Peyer's patch (tissue), 4 donors: ENCODE measurements around the gene GINS2.

Experiments used
- CTCF ChIP-seq, 6 experiments: fragments of 450-650 bp in 4 of 6; fragments of 200-600 bp in 2 of 6; sonication (generic) in 1 of 6; IDR thresholded peaks; one replicate each; pipeline ENCODE4 v1.5.1; 2017 to 2019; ENCODE audit warnings: antibody characterized with exemption in 6 of 6, mild to moderate bottlenecking in 3 of 6, moderate library complexity in 1 of 6
- POLR2A ChIP-seq, 2 donors: fragments of 450-650 bp; IDR thresholded peaks; one replicate each; pipeline ENCODE4 v1.5.1; 2017; ENCODE audit warnings: antibody characterized with exemption in 2 of 2, mild to moderate bottlenecking in 2 of 2, moderate library complexity in 2 of 2

GRCh38 chr16:85708338-85708737, 19.6 kb upstream of the GINS2 start:
- no peak for TF ChIP-seq CTCF (IDR thresholded peaks at IDR 0.05)
- no peak for TF ChIP-seq POLR2A (IDR thresholded peaks at IDR 0.05)
